Ishikawa (cell line): ENCODE results near the gene RNU5D-1.

Source experiments
- CEBPB ChIP-seq: IDR thresholded peaks from 2 replicates; pipeline ENCODE4 v1.6.1; 2012
- CREB1 ChIP-seq: IDR thresholded peaks from 2 replicates; pipeline ENCODE4 v1.6.1; 2012; ENCODE audit warnings: low read depth
- EGR1 ChIP-seq: IDR thresholded peaks from 2 replicates; pipeline ENCODE4 v1.6.1; 2012
- EP300 ChIP-seq: IDR thresholded peaks from 2 replicates; pipeline ENCODE4 v1.6.1; 2012; ENCODE audit warnings: borderline replicate concordance
- FOXM1 ChIP-seq: IDR thresholded peaks from 2 replicates; pipeline ENCODE4 v1.6.1; 2012; ENCODE audit warnings: low read depth, borderline replicate concordance
- NFIC ChIP-seq: IDR thresholded peaks from 2 replicates; pipeline ENCODE4 v1.6.1; 2012
- RAD21 ChIP-seq: IDR thresholded peaks from 2 replicates; pipeline ENCODE4 v1.6.1; 2012; ENCODE audit warnings: low read depth
- TAF1 ChIP-seq: IDR thresholded peaks from 2 replicates; pipeline ENCODE4 v1.6.1; 2012; ENCODE audit warnings: low read depth, mild to moderate bottlenecking
- TCF12 ChIP-seq: IDR thresholded peaks from 2 replicates; pipeline ENCODE4 v1.6.1; 2012; ENCODE audit warnings: low read depth
- TEAD4 ChIP-seq: IDR thresholded peaks from 2 replicates; pipeline ENCODE4 v1.6.1; 2012
- YY1 ChIP-seq: IDR thresholded peaks from 2 replicates; pipeline ENCODE4 v1.6.1; 2012; ENCODE audit warnings: low read depth
- ZBTB7A ChIP-seq: IDR thresholded peaks from 2 replicates; pipeline ENCODE4 v1.6.1; 2012; ENCODE audit warnings: low read depth
- TF ChIP-seq, protein P1 (sequence below): IDR thresholded peaks from 2 replicates; pipeline ENCODE4 v1.6.1; 2012
- TF ChIP-seq, protein P2 (sequence below): IDR thresholded peaks from 2 replicates; pipeline ENCODE4 v1.6.1; 2012; ENCODE audit warnings: low read depth, mild to moderate bottlenecking
- TF ChIP-seq, protein P3 (sequence below): IDR thresholded peaks from 2 replicates; pipeline ENCODE4 v1.6.1; 2012

Gene RNU5D-1

DNA sequence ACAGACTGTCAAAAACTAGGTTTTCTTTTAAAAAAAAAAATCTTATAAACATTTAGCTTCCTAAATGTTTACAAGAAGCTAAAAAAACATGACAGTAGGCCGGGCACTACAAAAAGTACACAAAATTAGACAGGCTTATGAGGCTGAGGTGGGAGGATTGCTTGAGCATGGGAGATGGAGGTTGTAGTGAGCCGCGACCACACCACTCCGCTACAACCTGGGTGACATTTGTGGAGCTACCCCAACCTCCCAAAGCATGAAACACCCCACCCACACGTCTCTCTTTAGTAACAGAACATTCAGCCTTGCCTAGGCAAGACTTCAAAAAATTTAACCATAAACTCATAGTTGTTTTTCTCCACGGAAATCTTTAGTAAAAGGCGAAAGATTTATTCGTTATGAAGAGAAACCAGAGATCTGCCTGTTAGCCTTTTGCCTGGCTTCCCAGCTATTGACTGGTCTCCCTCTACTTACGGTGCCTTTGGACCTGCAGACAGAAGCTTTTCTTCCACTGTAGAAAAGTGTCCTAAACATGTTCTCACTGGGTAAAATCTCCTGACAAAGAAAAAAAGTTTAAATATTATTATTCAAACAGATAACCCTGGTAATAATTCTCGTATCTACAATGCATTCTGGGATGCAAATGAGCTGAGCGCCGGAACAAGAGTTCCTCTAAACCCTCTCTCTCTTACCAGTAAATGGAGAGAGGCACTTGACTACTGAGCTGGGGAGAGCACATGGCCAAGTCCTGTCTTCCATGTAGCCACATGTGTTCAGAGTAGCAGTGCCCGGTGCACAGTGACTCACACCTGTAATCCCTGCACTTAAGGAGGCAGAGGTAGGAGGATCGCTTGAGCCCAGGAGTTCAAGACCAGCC lies 9.2 kb downstream of the RNU5D-1 start:
- TF ChIP-seq EP300 (peak; percentile 67; the same call in 1 of the 2 replicates), YY1 (peak; percentile 68; the same call in 1 of the 2 replicates), RAD21 (no peak), ZBTB7A (no peak), EGR1 (0 out of 2 replicates have a peak, but pooled peaks have one; percentile 37), TAF1 (no peak), NFIC (peak; percentile 48), FOXM1 (0 out of 2 replicates have a peak, but pooled peaks have one; percentile 48), CREB1 (no peak), CEBPB (0 out of 2 replicates have a peak, but pooled peaks have one; percentile 29), TCF12 (peak; percentile 90), TEAD4 (peak; percentile 74; the same call in 1 of the 2 replicates)
- TF ChIP-seq, protein P1, sequence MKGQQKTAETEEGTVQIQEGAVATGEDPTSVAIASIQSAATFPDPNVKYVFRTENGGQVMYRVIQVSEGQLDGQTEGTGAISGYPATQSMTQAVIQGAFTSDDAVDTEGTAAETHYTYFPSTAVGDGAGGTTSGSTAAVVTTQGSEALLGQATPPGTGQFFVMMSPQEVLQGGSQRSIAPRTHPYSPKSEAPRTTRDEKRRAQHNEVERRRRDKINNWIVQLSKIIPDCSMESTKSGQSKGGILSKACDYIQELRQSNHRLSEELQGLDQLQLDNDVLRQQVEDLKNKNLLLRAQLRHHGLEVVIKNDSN, result no peak
- TF ChIP-seq, protein P2, sequence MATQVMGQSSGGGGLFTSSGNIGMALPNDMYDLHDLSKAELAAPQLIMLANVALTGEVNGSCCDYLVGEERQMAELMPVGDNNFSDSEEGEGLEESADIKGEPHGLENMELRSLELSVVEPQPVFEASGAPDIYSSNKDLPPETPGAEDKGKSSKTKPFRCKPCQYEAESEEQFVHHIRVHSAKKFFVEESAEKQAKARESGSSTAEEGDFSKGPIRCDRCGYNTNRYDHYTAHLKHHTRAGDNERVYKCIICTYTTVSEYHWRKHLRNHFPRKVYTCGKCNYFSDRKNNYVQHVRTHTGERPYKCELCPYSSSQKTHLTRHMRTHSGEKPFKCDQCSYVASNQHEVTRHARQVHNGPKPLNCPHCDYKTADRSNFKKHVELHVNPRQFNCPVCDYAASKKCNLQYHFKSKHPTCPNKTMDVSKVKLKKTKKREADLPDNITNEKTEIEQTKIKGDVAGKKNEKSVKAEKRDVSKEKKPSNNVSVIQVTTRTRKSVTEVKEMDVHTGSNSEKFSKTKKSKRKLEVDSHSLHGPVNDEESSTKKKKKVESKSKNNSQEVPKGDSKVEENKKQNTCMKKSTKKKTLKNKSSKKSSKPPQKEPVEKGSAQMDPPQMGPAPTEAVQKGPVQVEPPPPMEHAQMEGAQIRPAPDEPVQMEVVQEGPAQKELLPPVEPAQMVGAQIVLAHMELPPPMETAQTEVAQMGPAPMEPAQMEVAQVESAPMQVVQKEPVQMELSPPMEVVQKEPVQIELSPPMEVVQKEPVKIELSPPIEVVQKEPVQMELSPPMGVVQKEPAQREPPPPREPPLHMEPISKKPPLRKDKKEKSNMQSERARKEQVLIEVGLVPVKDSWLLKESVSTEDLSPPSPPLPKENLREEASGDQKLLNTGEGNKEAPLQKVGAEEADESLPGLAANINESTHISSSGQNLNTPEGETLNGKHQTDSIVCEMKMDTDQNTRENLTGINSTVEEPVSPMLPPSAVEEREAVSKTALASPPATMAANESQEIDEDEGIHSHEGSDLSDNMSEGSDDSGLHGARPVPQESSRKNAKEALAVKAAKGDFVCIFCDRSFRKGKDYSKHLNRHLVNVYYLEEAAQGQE, result no peak
- TF ChIP-seq, protein P3, sequence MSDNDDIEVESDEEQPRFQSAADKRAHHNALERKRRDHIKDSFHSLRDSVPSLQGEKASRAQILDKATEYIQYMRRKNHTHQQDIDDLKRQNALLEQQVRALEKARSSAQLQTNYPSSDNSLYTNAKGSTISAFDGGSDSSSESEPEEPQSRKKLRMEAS, result peak; percentile 53; the same call in 1 of the 2 replicates

DNA sequence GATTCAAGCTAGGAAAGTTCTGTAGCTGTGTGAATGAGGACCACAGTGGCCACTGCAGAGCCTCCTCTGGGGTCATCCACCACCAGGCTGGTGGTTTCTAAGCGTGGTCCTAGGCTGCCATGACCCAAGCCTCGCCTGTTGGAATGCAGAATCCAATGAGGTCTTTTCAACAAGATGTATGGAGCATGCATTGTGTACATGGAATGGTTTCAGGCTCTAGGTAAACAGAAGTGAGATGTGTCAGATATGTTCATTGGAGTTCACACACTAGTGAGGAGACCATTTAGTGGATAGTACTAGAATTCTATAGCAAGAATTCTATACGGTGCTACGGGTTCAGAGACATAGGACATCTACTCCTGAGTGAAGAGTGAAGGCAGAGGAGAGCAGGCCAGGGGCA lies 10.7 kb downstream of the RNU5D-1 start:
- TF ChIP-seq TCF12 (no peak), TEAD4 (no peak), RAD21 (no peak), CEBPB (no peak), EGR1 (no peak), YY1 (no peak), FOXM1 (no peak), TAF1 (no peak), CREB1 (no peak)
- TF ChIP-seq, protein P2, result no peak
- TF ChIP-seq, protein P3, result no peak

DNA sequence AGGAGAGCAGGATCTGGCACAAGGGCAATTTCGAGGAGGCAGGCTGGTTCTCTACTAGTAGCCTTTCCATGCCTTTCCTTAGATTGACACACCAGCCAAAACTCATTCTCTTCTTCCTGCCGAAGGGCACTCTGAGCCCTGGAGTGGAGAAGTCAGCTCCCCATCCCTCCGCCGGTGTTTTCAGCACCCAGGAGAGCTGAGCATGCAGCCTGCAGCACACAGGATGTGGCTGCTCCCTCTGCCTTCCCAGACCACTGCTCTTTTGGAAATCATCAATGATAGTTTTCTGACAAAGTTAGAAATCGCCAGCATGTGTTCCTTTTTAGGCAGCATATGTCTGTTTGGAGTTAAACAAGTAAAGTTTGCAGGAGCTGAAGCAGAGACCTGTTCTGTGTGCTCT lies 11.7 kb downstream of the RNU5D-1 start:
- TF ChIP-seq CEBPB (no peak), NFIC (no peak), TEAD4 (no peak), CREB1 (no peak), FOXM1 (no peak), TCF12 (no peak)

DNA sequence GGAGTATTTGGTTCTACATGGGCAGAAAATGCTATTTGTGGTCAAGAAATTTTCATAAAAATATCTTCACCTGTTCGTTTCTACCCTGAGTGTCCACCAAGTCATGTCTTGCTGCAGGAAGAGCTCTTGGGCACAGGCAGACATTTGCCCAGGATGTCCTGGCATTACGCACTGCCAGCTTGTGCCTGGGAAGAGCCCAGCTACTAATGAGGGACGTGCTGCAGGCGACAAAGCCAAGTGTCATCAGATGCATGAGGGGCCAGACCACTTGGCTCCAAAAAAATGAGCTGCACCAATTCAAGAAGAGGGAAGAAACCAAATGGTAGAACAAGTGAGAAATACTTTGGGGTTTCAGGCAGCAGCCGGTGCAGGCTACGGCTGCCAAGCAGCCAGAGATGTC lies 12.9 kb downstream of the RNU5D-1 start:
- TF ChIP-seq, protein P2, result no peak
- TF ChIP-seq RAD21 (no peak), YY1 (no peak), TAF1 (no peak), CREB1 (no peak), EGR1 (no peak), TEAD4 (no peak), FOXM1 (no peak), EP300 (no peak), ZBTB7A (no peak), CEBPB (no peak)
- TF ChIP-seq, protein P3, result no peak
- TF ChIP-seq, protein P1, result no peak
